LNCAP (cell line): ENCODE results near the gene RNF220.

ENCODE experiments used
- TF ChIP-seq, protein P1 (sequence below): fragments of 450-650 bp; IDR thresholded peaks from 2 replicates; pipeline ENCODE4 v1.5.1; 2017; ENCODE audit warnings: mild to moderate bottlenecking

Gene RNF220

DNA sequence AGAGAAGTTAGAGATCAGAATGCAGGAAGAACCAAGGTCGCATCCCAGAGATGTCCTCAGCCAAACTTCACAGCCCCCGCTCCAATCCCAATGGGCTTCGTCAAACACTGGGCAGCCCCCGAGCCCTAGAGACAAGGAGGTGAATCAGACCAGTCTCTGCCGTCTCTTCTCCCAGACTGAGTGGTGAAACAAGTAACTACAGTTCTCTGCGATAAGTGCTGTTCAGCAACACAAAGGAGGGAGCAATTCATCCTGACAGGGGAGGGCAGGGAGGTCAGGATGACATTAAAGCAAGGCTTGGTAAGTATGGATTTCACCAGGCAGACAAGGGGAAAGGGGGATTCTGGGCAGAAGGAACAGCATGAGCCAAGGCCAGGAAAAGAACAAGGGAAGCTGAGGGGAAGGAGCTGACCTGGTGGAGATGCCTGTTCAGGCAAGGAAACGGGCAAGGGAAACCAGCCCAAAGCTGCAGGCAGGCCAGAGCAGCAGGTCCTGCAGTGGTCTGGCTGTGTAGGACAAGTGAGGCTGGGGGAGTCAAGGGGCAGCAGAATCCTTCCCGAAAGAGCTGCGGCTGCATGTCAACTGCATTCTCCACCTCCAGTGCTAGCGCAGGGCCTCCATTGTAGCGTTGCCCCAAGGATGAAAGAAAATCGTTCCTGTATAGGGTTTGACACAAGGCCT lies 36.4 kb upstream of the RNF220 start:
- TF ChIP-seq, protein P1, sequence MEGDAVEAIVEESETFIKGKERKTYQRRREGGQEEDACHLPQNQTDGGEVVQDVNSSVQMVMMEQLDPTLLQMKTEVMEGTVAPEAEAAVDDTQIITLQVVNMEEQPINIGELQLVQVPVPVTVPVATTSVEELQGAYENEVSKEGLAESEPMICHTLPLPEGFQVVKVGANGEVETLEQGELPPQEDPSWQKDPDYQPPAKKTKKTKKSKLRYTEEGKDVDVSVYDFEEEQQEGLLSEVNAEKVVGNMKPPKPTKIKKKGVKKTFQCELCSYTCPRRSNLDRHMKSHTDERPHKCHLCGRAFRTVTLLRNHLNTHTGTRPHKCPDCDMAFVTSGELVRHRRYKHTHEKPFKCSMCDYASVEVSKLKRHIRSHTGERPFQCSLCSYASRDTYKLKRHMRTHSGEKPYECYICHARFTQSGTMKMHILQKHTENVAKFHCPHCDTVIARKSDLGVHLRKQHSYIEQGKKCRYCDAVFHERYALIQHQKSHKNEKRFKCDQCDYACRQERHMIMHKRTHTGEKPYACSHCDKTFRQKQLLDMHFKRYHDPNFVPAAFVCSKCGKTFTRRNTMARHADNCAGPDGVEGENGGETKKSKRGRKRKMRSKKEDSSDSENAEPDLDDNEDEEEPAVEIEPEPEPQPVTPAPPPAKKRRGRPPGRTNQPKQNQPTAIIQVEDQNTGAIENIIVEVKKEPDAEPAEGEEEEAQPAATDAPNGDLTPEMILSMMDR: no peak

DNA sequence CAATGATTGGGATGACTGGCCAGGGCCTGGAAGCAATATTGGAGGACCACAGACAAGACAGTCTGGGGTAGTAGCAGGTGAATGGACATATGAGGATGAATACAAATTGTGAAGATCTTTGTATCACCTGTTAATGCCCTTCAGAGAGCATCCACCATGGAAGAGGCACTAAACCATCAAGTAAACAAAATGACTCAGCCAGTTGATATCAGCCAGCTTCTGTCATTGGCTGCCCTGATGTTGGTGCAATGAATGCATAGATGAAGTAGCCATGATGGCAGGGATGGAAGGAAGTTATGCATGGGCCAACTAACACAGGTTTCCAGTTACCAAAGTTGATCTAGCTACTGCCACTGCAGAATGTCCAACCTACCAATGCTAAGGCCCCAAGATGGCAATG lies 33.8 kb upstream of the RNF220 start:
- TF ChIP-seq, protein P1: no peak

DNA sequence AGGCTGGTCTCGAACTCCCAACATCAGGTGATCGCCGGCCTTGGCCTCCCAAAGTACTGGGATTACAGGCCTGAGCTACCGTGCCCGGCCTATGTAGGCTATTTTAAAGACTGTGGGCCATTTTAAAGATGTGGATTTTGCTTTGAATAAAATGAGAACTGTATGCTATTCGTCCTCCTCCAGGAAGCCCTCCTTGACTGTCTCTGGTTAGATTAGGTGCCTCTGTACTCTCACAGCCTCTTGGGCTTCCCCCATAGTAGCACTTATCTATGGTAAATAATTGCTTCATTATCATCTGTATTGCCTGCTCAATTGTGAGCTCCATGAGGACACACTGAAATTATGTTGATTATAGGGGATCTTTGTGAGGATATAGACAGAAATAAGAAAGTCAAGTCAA lies 29.5 kb upstream of the RNF220 start:
- TF ChIP-seq, protein P1: no peak

DNA sequence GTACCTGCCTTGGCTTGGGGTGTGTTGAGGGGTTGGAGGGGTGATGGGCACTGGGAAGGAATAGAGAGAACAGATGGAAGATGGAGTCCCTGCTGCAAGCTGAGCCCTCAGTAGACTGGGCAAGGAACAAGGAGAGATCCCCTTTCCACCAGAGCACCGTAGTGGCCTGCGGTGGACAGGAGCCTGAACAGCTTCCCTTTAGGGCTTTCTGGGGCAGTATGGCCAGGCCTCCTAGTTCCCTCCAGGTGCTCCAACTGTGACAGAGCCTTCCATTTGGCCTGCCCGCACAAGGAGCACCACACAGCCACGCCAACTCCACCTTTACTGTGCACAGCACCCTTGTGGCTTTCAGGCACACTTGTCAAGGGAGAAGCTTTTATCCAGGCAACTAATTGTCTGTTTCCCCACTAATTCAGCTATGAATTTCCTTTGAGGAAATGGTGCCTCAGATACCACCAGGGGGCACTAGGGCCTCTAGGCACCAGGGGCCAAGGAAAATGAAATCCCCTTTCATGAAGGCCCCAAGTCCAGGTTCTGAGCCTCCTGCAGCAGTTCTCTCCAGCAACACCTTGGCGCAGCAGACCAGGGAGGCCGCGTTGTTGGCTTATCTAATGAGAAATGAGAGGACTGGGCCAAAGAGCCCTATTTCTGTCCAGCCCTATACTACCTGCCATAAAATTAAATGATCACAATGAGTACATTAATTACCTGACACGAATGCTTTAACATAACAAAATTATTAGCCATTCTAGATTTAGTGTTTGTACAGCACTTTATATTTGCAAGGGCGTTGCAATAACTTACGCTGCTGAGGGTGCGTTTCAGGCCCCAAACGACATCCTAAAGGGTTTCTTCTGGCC lies 26.9 kb upstream of the RNF220 start:
- TF ChIP-seq, protein P1: peak; percentile 73

DNA sequence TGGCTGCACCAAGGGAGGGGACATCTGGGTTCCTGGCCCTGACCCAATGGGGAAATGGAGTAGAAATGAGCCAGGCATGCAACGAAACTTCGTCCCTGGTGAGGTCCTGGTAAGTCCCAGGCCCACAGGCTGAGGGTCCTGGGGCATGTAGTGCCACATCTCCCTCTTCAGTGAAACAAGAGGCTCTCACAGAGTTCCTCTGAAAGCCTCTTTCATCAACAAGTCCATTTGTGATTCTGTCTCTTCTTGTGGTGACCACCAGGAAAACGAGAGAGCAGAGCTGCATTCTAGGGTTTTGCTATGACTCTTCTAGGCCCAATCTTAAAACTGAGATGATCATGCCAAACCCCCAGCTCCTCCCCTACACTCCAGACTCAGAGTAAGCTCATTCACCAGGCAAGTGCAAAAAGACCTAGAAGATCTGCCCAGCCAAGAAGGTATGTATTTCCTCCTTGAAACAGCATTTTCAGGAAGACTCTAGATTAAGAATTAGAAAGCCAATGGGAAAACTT lies 24.3 kb upstream of the RNF220 start:
- TF ChIP-seq, protein P1: no peak

DNA sequence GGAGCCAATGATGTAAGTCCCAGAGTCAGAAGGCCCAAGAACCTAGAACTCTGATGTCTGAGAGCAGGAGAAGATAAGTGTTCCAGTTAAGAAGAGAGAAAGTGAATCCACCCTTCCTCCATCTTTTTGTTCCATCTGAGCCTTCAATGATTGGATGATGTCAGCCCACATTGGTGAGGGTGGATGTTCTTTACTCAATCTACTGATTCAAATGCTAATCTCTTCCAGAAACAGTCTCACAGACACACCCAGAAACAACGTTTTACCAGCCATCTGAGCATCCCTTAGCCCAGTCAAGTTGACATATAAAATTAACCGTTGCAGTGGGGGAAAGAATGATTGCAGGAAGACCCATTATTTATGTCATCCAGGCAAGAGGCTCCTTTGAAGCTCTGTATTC lies 16.5 kb upstream of the RNF220 start:
- TF ChIP-seq, protein P1: no peak

DNA sequence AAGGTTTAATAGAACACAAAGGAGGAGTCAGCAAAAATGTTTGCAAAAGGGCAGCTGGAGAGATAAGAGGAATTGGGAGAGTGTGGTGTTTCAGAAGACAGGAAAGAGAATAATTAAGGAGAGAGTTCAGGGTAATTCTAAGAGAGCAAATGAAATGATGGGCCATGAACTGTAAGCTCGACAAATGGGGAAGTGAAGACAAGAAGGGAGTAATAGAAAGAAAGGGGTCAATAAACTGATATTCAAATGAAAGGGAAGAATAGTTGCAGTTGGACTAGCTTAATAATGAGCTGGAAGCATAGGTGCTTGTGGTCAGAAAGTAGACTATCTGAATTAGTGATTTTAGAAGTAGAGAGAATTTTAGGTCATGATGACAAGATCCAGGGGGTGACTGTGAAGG lies 15.6 kb upstream of the RNF220 start:
- TF ChIP-seq, protein P1: no peak
